HepG2 (cell line): ENCODE measurements around the gene IGHMBP2. TPM values are rescaled to one million over a fixed set of nuclear protein-coding genes. Genes with fewer than 3 reads are reported as not detected.

Experiments used
- ATAC-seq: fragments of 200-7000 bp; cut with Tn5 transposase; 3 replicates; pipeline ENCODE4 v1.9.1; 2020; ENCODE audit warnings: mild to moderate bottlenecking, moderate library complexity
- Bru-seq: library from RNA; stranded (reverse); fragments of 400-500 nt; gene quantifications from one replicate; lab custom pipeline; 2021; lab: Mats Ljungman, UMichigan
- BruChase-seq, 2 experiments: library from RNA; stranded (reverse); fragments of 400-500 nt; gene quantifications; one replicate each; lab custom pipeline; 2021; lab: Mats Ljungman, UMichigan
- BruUV-seq: library from RNA; stranded (reverse); fragments of 400-500 nt; replicated peaks from 2 replicates; lab custom pipeline; 2021; lab: Mats Ljungman, UMichigan
- CTCF ChIA-PET: fragments of 300-600 bp; formaldehyde crosslinking; extraction: SDS; loops from one replicate; lab custom pipeline; 2021; ENCODE audit warnings: low total read pairs, inconsistent platforms, low intra/inter-chr PET ratio; lab: Yijun Ruan, JAX
- POLR2A ChIA-PET: fragments of 350-600 bp; sonication (Branson Sonifier 250); formaldehyde crosslinking; loops from one replicate; lab custom pipeline; 2020; ENCODE audit warnings: antibody characterized with exemption, inconsistent platforms; lab: Yijun Ruan, JAX
- DNase-seq: peaks from one replicate; pipeline ENCODE4 v3.0.0-alpha.2; 2015; ENCODE audit warnings: low spot score
- FAIRE-seq: peaks from 3 replicates; lab custom pipeline; 2011; peaks lifted over from hg19 to GRCh38; lab: Jason Lieb, UNC
- H2AFZ ChIP-seq: one replicate; pipeline ENCODE4 v1.6.1; 2011; ENCODE audit warnings: low read length, inconsistent platforms
- H3K27ac ChIP-seq: fragments of 300-600 bp; 3 replicates; pipeline ENCODE4 v1.8.0; 2011; ENCODE audit warnings: mixed run types, mild to moderate bottlenecking, mixed read lengths, low read length, inconsistent platforms; ENCODE audit not compliant: insufficient read depth; ENCODE audit errors: extremely low read length
- H3K27me3 ChIP-seq, 2 experiments: fragments of 200-600 bp in 1 of 2; 2 replicates in 1 of 2; 3 replicates in 1 of 2; pipeline versions ENCODE4 v1.6.0 to v1.8.0; 2011; ENCODE audit warnings: low read length in 2 of 2, mild to moderate bottlenecking in 2 of 2, moderate library complexity in 2 of 2, inconsistent platforms in 1 of 2; ENCODE audit not compliant: insufficient read depth in 2 of 2, control insufficient read depth in 1 of 2
- H3K36me3 ChIP-seq, 2 experiments: fragments of 200-600 bp in 1 of 2; replicated peaks in 1 of 2; 2 replicates in 1 of 2; 3 replicates in 1 of 2; pipeline versions ENCODE4 v1.5.1 to v1.8.0; 2011; ENCODE audit warnings: low read length in 2 of 2, inconsistent platforms in 1 of 2; ENCODE audit not compliant: insufficient read depth in 2 of 2, control insufficient read depth in 1 of 2
- H3K4me1 ChIP-seq: 2 replicates; pipeline ENCODE4 v1.5.1; 2012; ENCODE audit warnings: low read length, inconsistent platforms; ENCODE audit not compliant: insufficient read depth
- H3K4me2 ChIP-seq: 2 replicates; pipeline ENCODE4 v1.6.0; 2011; ENCODE audit warnings: low read depth, low read length, inconsistent platforms
- H3K4me3 ChIP-seq, 3 experiments: fragments of 200-600 bp in 1 of 3; sonication (generic), shearing (Covaris generic) in 1 of 3; replicated peaks in 1 of 3; 2 replicates each; pipeline ENCODE4 v1.5.1; 2011 to 2016; ENCODE audit warnings: low read length in 3 of 3, inconsistent platforms in 2 of 3, low read depth in 2 of 3, mild to moderate bottlenecking in 2 of 3, control low read depth in 1 of 3, mixed read lengths in 1 of 3; ENCODE audit not compliant: insufficient read depth in 1 of 3
- H3K79me2 ChIP-seq: one replicate; pipeline ENCODE4 v1.6.1; 2011; ENCODE audit warnings: low read length, inconsistent platforms; ENCODE audit not compliant: insufficient read depth
- H3K9ac ChIP-seq: 2 replicates; pipeline ENCODE4 v1.6.0; 2011; ENCODE audit warnings: mild to moderate bottlenecking, low read depth, low read length, inconsistent platforms; ENCODE audit not compliant: insufficient read depth
- H3K9me3 ChIP-seq: 2 replicates; pipeline ENCODE4 v1.5.1; 2012; ENCODE audit warnings: mild to moderate bottlenecking, low read length
- H4K20me1 ChIP-seq: 2 replicates; pipeline ENCODE4 v1.6.0; 2011; ENCODE audit warnings: inconsistent platforms, mild to moderate bottlenecking, low read length, moderate library complexity; ENCODE audit not compliant: insufficient read depth
- CEBPB ChIP-seq: IDR thresholded peaks from 2 replicates; pipeline ENCODE4 v1.6.1; 2011; ENCODE audit warnings: low read depth, low read length, improper control_type of control experiment, borderline replicate concordance
- GLI4 ChIP-seq: sonication (generic); formaldehyde crosslinking; IDR thresholded peaks from 2 replicates; pipeline ENCODE4 v1.5.1; 2020; ENCODE audit warnings: missing genetic modification reagents, mild to moderate bottlenecking, moderate library complexity, borderline replicate concordance
- GRHL1 ChIP-seq: sonication (generic); formaldehyde crosslinking; conservative IDR thresholded peaks from 2 replicates; pipeline ENCODE4 v1.8.0; 2022; ENCODE audit warnings: missing genetic modification reagents
- HNRNPLL ChIP-seq: fragments of 200-400 bp; formaldehyde crosslinking; IDR thresholded peaks from 2 replicates; pipeline ENCODE4 v1.6.1; 2017; ENCODE audit warnings: mild to moderate bottlenecking, low read depth, low read length; ENCODE audit not compliant: poor library complexity, severe bottlenecking
- SMYD3 ChIP-seq: sonication (generic); formaldehyde crosslinking; IDR thresholded peaks from 2 replicates; pipeline ENCODE4 v1.8.1; 2023; ENCODE audit warnings: mild to moderate bottlenecking, missing genetic modification reagents
- ZNF3 ChIP-seq: IDR thresholded peaks from 2 replicates; pipeline ENCODE4 v1.7.0; 2017; ENCODE audit warnings: inconsistent platforms
- ZNF543 ChIP-seq: sonication (generic); formaldehyde crosslinking; IDR thresholded peaks from 2 replicates; pipeline ENCODE4 v1.4.0; 2020; ENCODE audit warnings: mild to moderate bottlenecking, missing genetic modification reagents
- ZNF570 ChIP-seq: sonication (generic); formaldehyde crosslinking; IDR thresholded peaks from 2 replicates; pipeline ENCODE4 v1.4.0; 2020; ENCODE audit warnings: mild to moderate bottlenecking, missing genetic modification reagents, borderline replicate concordance
- ZNF577 ChIP-seq: sonication (generic); formaldehyde crosslinking; IDR thresholded peaks from 2 replicates; pipeline ENCODE4 v1.4.0; 2020; ENCODE audit warnings: mild to moderate bottlenecking, low read depth, missing genetic modification reagents, borderline replicate concordance
- ZNF770 ChIP-seq: sonication (generic); formaldehyde crosslinking; IDR thresholded peaks from 2 replicates; pipeline ENCODE4 v1.5.0; 2020; ENCODE audit warnings: mild to moderate bottlenecking, missing genetic modification reagents
- ZNF792 ChIP-seq: IDR thresholded peaks from 2 replicates; pipeline ENCODE4 v1.6.1; 2016
- WGBS: methylation state at CpG from one replicate; pipeline ENCODE4 v1.1.6; 2017; ENCODE audit warnings: low lambda C conversion rate; 5-methylcytosine and 5-hydroxymethylcytosine counted together
- in situ Hi-C: cut with HindIII; loops from 2 replicates; pipeline ENCODE4 v1.10.0; 2017; ENCODE audit warnings: low pct_unique_long_range_greater_than_20kb; ENCODE audit not compliant: extremely low pct_ligation_motif_present
- intact Hi-C: fragments of 100-400 bp; cut with micrococcal nuclease; formaldehyde crosslinking; loops from one replicate; pipeline ENCODE4 v1.10.0; 2022; ENCODE audit not compliant: unreplicated experiment
- long read RNA-seq, 2 experiments: library from RNA in 1 of 2; library from polyadenylated mRNA in 1 of 2; stranded (forward) in 1 of 2; unstranded in 1 of 2; transcript quantifications; one replicate each; pipeline ENCODE4 v2.0.0, GENCODE V29; 2019 to 2022
- polyA minus RNA-seq, 3 experiments: library from RNA; depleted of rRNA, polyadenylated mRNA; stranded (reverse); fragments of >200 nt; gene quantifications; 2 replicates each; pipeline ENCODE4 v1.2.3, GENCODE V29; 2011; ENCODE audit warnings: low replicate concordance in 1 of 3
- polyA plus RNA-seq, 8 experiments: library from polyadenylated mRNA; depleted of rRNA in 3 of 8; stranded (reverse) in 7 of 8; unstranded in 1 of 8; fragments of >200 nt; fragmentation: Illumina TruSeq in 4 of 8; extraction: Trizol in 4 of 8; gene quantifications; 2 replicates each; pipeline versions ENCODE4 v1.2.1 to v1.2.3, GENCODE V29; 2011 to 2016; ENCODE audit warnings: low read depth in 4 of 8, missing spikeins in 1 of 8, mixed read lengths in 1 of 8; ENCODE audit not compliant: insufficient read depth in 1 of 8
- total RNA-seq, 5 experiments: library from RNA; depleted of rRNA; stranded (reverse); fragments of >200 nt; fragmentation: Illumina TruSeq; extraction: Trizol; gene quantifications; 2 replicates each; pipeline ENCODE4 v1.2.3, GENCODE V29; 2016; ENCODE audit warnings: low read depth in 1 of 5
- TF ChIP-seq, protein P1 (sequence below): IDR thresholded peaks from 2 replicates; pipeline ENCODE4 v1.6.1; 2016

The IGHMBP2 gene
- total RNA-seq (2016; rRNA removed; fragmentation: Illumina TruSeq; extraction: Trizol) (5.9 and 9.9 TPM in 2 replicates), polyA plus RNA-seq (2011; rRNA removed) (8.9 and 11.4 TPM in 2 replicates), polyA minus RNA-seq (2011; rRNA and poly(A)+ RNA removed; ENCODE audit: low replicate concordance) (24.9 and 42.4 TPM in 2 replicates), Bru-seq, nascent RNA (percentile 55 among the genes with signal in this experiment), BruChase-seq, experiment 1, labeled RNA remaining after a 6-hour chase (percentile 68 among the genes with signal in this experiment), BruChase-seq, experiment 2, labeled RNA remaining after a 2-hour chase (percentile 66 among the genes with signal in this experiment)
- 3.2 and 3.6 TPM in 2 replicates for total RNA-seq (2016; cell fraction: cytosol; rRNA removed; fragmentation: Illumina TruSeq; extraction: Trizol; ENCODE audit: low read depth)
- total RNA-seq (2016; cell fraction: insoluble cytoplasmic fraction; rRNA removed; fragmentation: Illumina TruSeq; extraction: Trizol): 4.3 and 13.3 TPM in 2 replicates
- 4.7 and 5.4 TPM in 2 replicates for total RNA-seq (2016; cell fraction: membrane; rRNA removed; fragmentation: Illumina TruSeq; extraction: Trizol)
- 12.8 and 19.6 TPM in 2 replicates for total RNA-seq (2016; cell fraction: nucleus; rRNA removed; fragmentation: Illumina TruSeq; extraction: Trizol)
- polyA plus RNA-seq (2011; cell fraction: cytosol; rRNA removed): 3.7 and 3.8 TPM in 2 replicates
- polyA plus RNA-seq (2011; cell fraction: nucleus; rRNA removed): 32.6 and 32.7 TPM in 2 replicates
- 8.7 and 9.4 TPM in 2 replicates for polyA plus RNA-seq (2012)
- polyA plus RNA-seq (2016; cell fraction: cytosol; fragmentation: Illumina TruSeq; extraction: Trizol; ENCODE audit: low read depth): 1.2 and 1.7 TPM in 2 replicates
- 6.1 and 8.6 TPM in 2 replicates for polyA plus RNA-seq (2016; cell fraction: insoluble cytoplasmic fraction; fragmentation: Illumina TruSeq; extraction: Trizol; ENCODE audit: low read depth)
- polyA plus RNA-seq (2016; cell fraction: membrane; fragmentation: Illumina TruSeq; extraction: Trizol; ENCODE audit: low read depth): 3.5 and 3.6 TPM in 2 replicates
- 34.8 and 38.5 TPM in 2 replicates for polyA plus RNA-seq (2016; cell fraction: nucleus; fragmentation: Illumina TruSeq; extraction: Trizol; ENCODE audit: insufficient read depth, low read depth)
- polyA minus RNA-seq (2011; cell fraction: cytosol; rRNA and poly(A)+ RNA removed): 8.0 and 8.1 TPM in 2 replicates
- 22.9 and 24.8 TPM in 2 replicates for polyA minus RNA-seq (2011; cell fraction: nucleus; rRNA and poly(A)+ RNA removed)
- long read RNA-seq, experiment 1, partial matches to known transcripts: 1 of 3 reads
- long read RNA-seq, experiment 1, other reads (novel, unspliced or antisense): 2 of 3 reads
- long read RNA-seq, experiment 2, transcript IGHMBP2-201 (15 exons, 3,961 nt): major isoform, 7 of 19 reads
- long read RNA-seq, experiment 2, partial matches to known transcripts: 6 of 19 reads
- long read RNA-seq, experiment 2, other reads (novel, unspliced or antisense): 6 of 19 reads

DNA sequence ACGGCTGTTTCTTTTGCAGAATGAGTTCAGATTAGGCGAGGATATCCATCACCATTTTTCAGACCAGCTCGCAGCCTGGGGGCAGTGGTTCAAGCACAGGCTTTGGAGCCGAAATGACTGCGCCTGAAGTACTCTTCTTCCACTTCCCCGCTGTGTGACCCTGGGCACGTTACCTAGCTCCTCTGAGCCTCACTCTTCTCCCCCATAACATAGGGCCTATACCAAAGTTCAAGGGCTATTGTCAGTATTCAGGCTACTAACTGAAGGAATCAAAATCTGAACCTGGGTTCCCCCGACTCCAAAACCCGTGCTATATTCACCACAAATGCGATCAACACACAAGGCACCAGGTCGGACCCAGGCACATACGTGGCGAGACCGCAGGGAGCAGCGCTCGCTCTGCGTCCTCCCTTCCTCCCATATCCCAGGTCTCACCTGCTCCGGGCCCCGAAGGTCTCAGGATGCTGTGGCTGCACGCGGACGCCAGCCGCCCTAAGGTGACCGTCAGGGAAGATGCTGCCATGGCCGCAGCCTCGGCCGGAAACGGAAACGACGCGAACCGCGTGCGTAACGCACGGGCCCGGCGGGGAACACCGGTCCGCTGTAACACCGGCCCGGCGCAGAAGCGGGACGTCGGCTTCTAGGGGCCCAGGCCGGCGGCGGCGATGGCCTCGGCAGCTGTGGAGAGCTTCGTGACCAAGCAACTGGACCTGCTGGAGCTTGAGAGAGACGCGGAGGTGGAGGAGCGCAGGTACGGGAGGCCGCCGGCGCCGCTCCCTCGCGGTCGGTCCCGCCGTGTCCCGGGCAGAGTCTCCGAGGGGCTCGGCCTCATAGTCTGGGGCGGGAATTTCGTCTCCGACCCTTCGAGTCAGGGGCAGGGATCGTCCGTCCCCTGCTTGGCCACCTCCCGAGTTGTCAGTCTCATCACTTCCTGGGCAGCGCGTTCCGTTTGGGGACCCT, at the start of gene IGHMBP2, which contains the start of gene MRPL21:
Gene IGHMBP2 (plus strand): TSS at position 604 of the 960 bp plus-strand sequence. CDS start 62 bp downstream, at position 666.
Gene MRPL21 (minus strand): TSS at position 545 of the 960 bp plus-strand sequence. CDS start 22 bp downstream, at position 523.
- ATAC-seq (peak; percentile 95), FAIRE-seq (no peak), DNase-seq (peak; percentile 62)
- POLR2A ChIA-PET: interaction anchor here (1.0 to 1.3 kb wide), 3 partner anchors 9 to 65 kb away, joined by 4 read pairs; no protein-coding TSS in a partner anchor
- H3K36me3 ChIP-seq: peaks cover 9 to 39% of the 10 kb centered on the region in 2 experiments
- 6% methylated on average over 13 of the region's 78 CpGs for WGBS
- peak within 1 kb of the TSS; percentile 32 for H2AFZ ChIP-seq
- intact Hi-C loops (loop anchor here (5.0 kb wide), 1 partner anchor 184 kb away; no protein-coding TSS in a partner anchor), in situ Hi-C loops (no loop called here)
- peak within 1 kb of the TSS; percentile 95 for H3K9ac ChIP-seq
- CTCF ChIA-PET: no interaction called here
- peak within 1 kb of the TSS; percentile 71 to 95 (median 83) for H3K4me3 ChIP-seq
- H3K27ac ChIP-seq: peak within 1 kb of the TSS; percentile 74
- peaks cover 0 to 3% of the 10 kb centered on the region in 2 experiments; a peak in 1 of 5 replicates for H3K27me3 ChIP-seq
- peaks cover 32% of the 10 kb centered on the region for H3K4me1 ChIP-seq
- H3K4me2 ChIP-seq: peak within 1 kb of the TSS; percentile 78
- no TSS peak for BruUV-seq
- H4K20me1 ChIP-seq: no peaks in the 10 kb centered on the region
- H3K9me3 ChIP-seq: no peaks in the 10 kb centered on the region
- peaks cover 55% of the 10 kb centered on the region for H3K79me2 ChIP-seq
- peak; percentile 35; the same call in 1 of the 2 replicates for TF ChIP-seq ZNF770 (CRISPR knock-in tag)
- TF ChIP-seq ZNF570 (CRISPR knock-in tag): no peak
- TF ChIP-seq SMYD3 (CRISPR knock-in tag): no peak; the same call in 1 of the 2 replicates
- peak; percentile 86 for TF ChIP-seq ZNF792
- TF ChIP-seq ZNF543: peak; percentile 43; the same call in 1 of the 2 replicates
- peak; percentile 83 for TF ChIP-seq HNRNPLL
- TF ChIP-seq ZNF3 (CRISPR knock-in tag): no peak
- no peak for TF ChIP-seq CEBPB
- peak; percentile 61; the same call in 1 of the 2 replicates for TF ChIP-seq GLI4 (CRISPR knock-in tag)
- TF ChIP-seq, protein P1, sequence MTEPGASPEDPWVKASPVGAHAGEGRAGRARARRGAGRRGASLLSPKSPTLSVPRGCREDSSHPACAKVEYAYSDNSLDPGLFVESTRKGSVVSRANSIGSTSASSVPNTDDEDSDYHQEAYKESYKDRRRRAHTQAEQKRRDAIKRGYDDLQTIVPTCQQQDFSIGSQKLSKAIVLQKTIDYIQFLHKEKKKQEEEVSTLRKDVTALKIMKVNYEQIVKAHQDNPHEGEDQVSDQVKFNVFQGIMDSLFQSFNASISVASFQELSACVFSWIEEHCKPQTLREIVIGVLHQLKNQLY (CRISPR knock-in tag): peak; percentile 31; the same call in 1 of the 2 replicates
- no peak for TF ChIP-seq GRHL1 (CRISPR knock-in tag)
- no peak for TF ChIP-seq ZNF577
